ENCODE data around the gene PITPNC1.
"Not testable (repeated sequence)": the region's sequence is repeated elsewhere in the genome, so short reads cannot be mapped to it uniquely, and the experiment has no call there.

Gene PITPNC1

GRCh38 chr17:67689534-67690177 is 312.6 kb downstream of the PITPNC1 start:
- DNase-seq (ENCODE audit: low spot score) = peak; percentile 64

- DNase-seq (ENCODE audit: low spot score) = no peak
Observed at GRCh38 chr17:67693811-67694210, 316.7 kb downstream of the PITPNC1 start.

DNA sequence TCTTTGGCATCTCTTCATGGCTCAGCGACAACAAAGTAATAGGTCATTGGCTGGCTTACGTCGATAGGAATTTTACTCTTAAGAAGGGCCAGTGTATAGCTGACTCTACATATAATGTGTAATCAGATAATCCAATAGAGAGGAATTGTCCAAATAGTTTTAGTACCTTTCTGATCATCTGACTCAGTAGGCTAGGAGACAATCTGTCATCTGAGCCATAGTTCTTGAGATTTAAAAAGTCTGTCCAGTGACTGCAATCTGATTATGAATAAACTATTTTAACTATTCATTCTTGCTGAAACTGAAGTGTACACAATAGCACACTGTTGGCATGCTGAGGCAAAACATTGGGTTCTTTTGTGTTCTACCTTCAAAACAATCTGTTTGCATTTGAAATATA is 319.3 kb downstream of the PITPNC1 start:
- no peak for DNase-seq (ENCODE audit: low spot score)

DNA sequence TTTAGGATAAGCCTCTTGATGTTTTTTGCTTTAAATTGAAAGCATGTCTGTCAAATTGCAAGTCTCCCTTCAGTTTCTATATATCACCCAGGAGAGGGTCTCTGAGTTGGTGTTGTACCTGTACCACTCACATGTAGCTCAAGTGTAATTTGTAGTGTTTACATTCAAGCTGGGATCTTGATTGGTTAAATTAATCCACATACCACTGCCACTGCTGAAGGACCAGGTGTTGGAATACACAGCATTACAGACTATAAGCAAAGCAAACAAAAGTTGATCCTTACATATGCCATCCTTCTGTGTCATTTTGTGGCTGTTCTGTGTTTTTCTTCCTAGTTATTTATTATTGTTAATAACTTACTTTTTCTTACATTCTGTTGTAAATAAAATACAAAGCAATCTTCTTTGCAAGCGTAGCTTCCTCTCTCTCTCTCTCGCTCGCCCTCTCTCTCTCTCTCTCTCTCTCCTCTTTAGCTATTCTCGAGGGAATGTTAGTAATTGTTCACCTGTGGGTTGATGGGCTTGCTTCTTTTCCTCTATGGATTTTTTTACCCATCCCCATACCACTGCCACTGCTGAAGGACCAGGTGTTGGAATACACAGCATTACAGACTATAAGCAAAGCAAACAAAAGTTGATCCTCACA is 319.9 kb downstream of the PITPNC1 start:
- no peak for DNase-seq (ENCODE audit: low spot score)

DNA sequence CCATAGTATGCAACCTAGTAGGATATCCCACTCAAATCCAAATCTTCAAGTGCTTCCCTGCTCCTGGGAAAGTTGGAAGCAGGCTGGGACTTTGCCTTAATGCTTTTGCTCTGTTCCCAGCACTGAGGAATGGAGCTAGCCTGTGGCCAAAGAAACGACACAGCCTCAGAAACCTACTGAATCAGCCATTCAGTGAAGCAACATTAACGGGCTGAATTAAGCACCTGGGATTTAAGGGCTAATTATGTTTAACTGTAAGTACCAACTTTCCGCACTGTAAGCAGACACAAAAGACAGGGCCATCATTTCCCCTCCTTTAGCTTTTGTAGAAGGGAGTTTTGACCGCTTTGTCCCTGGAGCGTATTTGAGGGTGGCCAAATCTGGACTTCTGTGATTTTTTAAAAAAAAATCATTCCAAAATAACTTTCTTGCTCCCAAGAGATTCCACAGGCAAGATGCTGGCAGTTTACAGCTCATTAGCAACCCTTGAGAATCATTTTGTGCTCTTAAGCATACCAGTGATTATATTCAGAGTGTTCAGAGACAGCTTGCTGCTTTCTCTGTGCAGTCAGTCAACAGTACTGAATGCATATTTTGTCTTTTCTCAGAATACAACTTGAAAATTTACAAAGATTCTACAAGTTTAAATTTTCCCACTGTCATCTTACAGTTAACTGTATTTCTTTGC is 323.1 kb downstream of the PITPNC1 start:
- no peak for DNase-seq (ENCODE audit: low spot score)

DNA sequence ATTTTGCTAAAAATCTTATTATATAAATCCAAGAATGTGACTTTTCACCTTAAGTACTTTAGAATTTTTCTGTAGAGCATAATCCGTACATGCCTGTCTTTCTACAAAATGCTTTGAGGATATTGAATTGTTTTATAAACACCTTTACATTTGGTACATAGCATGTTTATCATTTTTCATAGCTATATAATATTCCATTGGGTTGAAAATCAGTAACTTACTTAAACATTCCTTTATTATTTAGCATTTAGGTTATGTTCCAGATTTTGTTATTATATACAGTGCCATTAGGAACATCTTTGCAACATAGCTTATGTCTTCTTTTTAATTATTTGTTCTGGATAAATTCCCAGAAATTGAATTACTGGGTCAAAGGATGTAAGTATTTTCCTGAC is 323.6 kb downstream of the PITPNC1 start:
- DNase-seq (ENCODE audit: low spot score) = no peak

GRCh38 chr17:67702861-67703260 is 325.8 kb downstream of the PITPNC1 start:
- DNase-seq (ENCODE audit: low spot score) = not testable (repeated sequence)

GRCh38 chr17:67707442-67707841 is 330.4 kb downstream of the PITPNC1 start:
- DNase-seq (ENCODE audit: low spot score) = no peak

GRCh38 chr17:67708378-67708777 is 331.3 kb downstream of the PITPNC1 start:
- DNase-seq (ENCODE audit: low spot score) = no peak

- no peak for DNase-seq (ENCODE audit: low spot score)
Observed at GRCh38 chr17:67711916-67712315, 334.8 kb downstream of the PITPNC1 start.

- DNase-seq (ENCODE audit: low spot score) = no peak
Observed at GRCh38 chr17:67712375-67712774, 335.3 kb downstream of the PITPNC1 start.

- DNase-seq (ENCODE audit: low spot score) = no peak
Observed at GRCh38 chr17:67713169-67713568, 336.1 kb downstream of the PITPNC1 start.

DNA sequence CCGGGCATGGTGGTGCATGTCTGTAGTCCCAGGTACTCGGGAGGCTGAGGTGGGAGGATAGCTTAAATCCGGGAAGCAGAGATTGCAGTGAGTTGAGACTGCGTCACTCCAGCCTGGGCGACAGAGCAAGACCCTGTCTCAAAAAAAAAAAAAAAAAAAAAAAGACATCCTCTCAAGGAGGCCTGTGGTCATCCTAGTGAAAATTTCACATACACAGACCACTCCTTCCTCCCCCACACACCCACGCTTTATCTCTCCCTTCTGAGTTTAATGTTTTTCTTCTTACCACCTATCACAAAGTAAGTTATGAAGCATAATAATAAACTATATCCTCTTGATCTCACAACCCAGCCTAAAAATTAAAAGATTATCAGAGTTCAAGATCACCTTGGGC is 339.3 kb downstream of the PITPNC1 start:
- no peak for DNase-seq (ENCODE audit: low spot score)

GRCh38 chr17:67717192-67717623 is 340.1 kb downstream of the PITPNC1 start:
- peak; percentile 16 for DNase-seq (ENCODE audit: low spot score)

DNA sequence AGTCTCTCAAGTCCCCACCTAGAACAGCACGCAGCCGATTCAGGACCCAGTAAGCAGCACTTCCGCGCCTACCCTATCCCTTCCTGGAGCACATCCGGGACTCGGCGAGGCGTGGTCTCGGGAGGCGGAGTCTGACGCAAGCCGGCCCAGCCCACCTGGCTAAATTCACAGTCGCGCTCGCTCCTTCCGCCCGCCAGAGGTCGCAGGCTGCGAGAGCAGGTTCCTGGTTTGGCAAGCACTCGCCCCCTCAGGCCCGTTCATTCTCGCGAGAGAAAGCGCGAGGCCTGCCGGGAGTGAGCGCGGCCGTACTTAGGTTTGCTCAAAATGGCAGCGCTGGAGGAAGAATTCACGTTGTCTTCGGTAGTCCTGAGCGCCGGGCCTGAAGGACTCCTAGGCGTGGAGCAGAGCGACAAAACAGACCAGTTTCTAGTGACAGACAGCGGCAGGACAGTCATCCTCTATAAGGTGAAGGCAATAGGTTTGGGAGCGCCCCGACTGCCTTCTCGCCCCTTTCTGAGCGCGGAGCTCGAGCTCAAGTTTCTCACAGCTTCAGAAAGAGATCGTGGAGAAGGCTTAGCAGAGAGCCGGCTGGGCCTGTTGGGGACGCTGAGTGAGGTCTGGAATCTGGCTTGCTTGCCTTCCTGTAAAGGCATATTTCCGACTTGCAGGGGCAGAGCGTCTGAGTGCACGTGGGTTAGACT is 340.7 kb downstream of the PITPNC1 start, which contains the start of gene NOL11:
NOL11 (plus strand) TSS at position 313 of the 701 bp plus-strand sequence; CDS start at position 325, 12 bp downstream.
- peak; percentile 92 for DNase-seq (ENCODE audit: low spot score)

DNA sequence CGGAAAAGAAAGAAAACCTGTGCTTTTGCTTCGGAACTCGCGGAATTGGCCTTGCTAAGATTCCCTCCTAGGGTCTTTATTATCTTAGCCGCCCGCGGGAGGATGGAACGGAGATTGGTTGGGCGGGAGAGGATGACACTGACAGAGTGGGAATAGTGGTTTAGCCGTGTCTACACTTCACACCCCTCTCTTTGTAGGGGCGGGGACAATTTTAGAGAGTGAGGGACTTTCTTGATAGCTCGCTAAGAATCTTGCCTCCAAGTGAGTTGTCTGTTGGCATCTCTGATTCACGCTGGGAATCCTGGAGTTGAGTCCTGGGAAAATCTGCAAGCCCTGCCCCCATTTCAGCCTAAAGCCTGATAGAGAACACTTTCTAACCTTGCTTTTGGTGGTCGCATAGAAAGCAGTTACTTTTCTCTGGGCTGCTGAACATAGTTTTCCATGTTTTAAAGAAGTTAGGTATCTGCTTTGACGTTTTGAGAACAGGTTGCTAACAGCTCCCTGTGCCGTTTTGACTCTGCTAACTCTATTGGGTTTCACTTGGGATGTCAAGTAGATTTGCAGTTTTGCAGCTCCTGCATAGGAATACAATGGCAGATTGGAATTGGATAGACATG is 341.4 kb downstream of the PITPNC1 start:
- DNase-seq (ENCODE audit: low spot score) = peak; percentile 32

DNA sequence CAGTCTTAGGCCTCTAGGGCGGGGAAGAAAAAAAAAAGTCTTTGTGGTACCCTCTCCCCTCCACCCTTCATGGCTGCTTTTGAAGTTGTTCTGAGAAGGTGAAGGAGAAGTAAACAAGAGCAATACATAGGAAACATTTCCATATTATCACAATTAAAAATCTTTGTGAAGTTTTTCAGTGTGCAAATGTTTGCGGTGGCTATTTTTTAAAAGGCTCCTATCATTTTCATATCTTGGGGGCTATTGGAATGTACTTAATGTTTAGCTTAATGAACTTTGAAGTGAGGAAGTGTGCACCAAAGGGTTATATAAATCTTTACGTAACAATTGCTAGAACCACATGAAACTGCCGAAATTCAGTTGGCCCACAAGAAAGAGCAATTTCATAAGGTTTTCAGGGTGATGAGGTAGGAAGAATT is 348.3 kb downstream of the PITPNC1 start:
- DNase-seq (ENCODE audit: low spot score) = no peak

DNA sequence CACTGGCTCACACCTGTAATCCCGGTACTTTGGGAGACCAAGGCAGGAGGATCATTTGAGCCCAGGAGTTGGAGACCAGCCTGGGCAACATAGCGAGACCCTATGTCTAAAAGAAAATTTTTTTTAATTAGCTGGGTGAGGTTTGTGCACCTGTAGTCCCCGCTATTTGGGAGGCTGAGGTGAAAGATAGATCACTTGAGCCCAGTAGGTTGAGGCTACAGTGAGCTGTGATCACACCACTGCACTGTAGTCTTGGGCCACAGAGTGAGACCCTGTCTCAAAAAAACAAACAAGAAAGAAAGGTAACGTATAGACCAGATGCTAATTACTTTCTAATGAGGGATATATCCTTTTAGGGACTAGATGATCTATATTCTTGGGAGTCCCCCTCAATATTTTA is 348.7 kb downstream of the PITPNC1 start:
- no peak for DNase-seq (ENCODE audit: low spot score)

GRCh38 chr17:67727152-67728039 is 350.3 kb downstream of the PITPNC1 start:
- DNase-seq (ENCODE audit: low spot score) = not testable (repeated sequence)

DNA sequence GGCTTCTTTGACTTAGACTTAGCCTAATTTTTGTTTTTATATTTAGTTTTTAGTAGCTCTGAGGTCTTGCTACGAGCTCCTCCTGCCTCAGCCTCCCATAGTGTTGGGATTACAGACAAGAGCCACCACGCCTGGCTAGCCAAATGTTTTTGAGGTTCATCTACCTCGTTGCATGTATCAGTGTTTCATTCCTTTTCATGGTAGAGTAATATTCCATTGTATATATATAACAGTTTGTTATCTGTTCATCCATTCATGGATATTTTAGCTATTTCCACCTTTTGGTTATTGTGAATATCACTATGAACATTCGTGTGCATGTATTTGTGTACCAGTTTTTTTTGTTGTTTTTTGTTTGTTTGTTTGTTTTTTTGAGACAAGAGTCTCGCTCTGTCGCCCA is 352.8 kb downstream of the PITPNC1 start:
- DNase-seq (ENCODE audit: low spot score) = no peak

DNA sequence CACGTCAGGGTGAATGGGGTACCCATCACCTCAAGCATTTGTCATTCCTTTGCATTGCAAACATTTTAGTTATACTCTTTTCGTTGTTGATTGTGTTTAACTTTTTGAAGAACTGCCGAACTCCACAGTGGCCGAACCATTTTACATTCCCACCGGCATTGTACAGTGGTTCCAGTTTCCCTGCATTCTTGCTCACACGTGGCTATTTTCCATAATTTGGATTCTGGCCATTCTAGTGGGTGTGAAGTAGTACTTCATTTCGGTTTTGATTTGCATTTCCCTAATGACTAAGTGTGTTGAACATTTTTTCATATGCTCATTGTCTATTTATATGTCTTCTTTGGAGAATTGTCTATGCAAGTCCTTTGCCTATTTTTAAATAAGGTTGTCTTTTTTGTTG is 353.6 kb downstream of the PITPNC1 start:
- no peak for DNase-seq (ENCODE audit: low spot score)

All from hepatic stellate cell (primary cell).